ENCODE results near the gene RPP25L. TPM values are rescaled to one million over a fixed set of nuclear protein-coding genes. Genes with fewer than 3 reads are reported as not detected.

Gene RPP25L, protein sequence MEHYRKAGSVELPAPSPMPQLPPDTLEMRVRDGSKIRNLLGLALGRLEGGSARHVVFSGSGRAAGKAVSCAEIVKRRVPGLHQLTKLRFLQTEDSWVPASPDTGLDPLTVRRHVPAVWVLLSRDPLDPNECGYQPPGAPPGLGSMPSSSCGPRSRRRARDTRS
- total RNA-seq (10 to 100 TPM; 18.6 to 21.9 TPM), polyA plus RNA-seq (ENCODE audit: insufficient read length in 6 of 6) (10 to 100 TPM; 17.7 to 22.4 (median 20.6) TPM)
- long read RNA-seq, donor 1, transcript RPP25L-202 (2 exons, 888 nt), result major isoform, 31 of 34 reads
- long read RNA-seq, donor 1, partial matches to known transcripts, result 0 of 34 reads
- long read RNA-seq, donor 1, other reads (novel, unspliced or antisense), result 0 of 34 reads
- long read RNA-seq, donor 2, transcript RPP25L-202 (2 exons, 888 nt), result major isoform, 24 of 56 reads
- long read RNA-seq, donor 2, partial matches to known transcripts, result 29 of 56 reads
- long read RNA-seq, donor 2, other reads (novel, unspliced or antisense), result 0 of 56 reads
- long read RNA-seq, donor 3, transcript RPP25L-202 (2 exons, 888 nt), result major isoform, 12 of 27 reads
- long read RNA-seq, donor 3, partial matches to known transcripts, result 13 of 27 reads
- long read RNA-seq, donor 3, other reads (novel, unspliced or antisense), result 0 of 27 reads
- long read RNA-seq, donor 4, transcript RPP25L-202 (2 exons, 888 nt), result major isoform, 29 of 38 reads
- long read RNA-seq, donor 4, transcript RPP25L-201 (2 exons, 1,092 nt), result minor isoform, 6 of 38 reads
- long read RNA-seq, donor 4, partial matches to known transcripts, result 3 of 38 reads
- long read RNA-seq, donor 4, other reads (novel, unspliced or antisense), result 0 of 38 reads
- long read RNA-seq, donor 5, transcript RPP25L-201 (2 exons, 1,092 nt), result minor isoform, 5 of 33 reads
- long read RNA-seq, donor 5, transcript RPP25L-202 (2 exons, 888 nt), result major isoform, 12 of 33 reads
- long read RNA-seq, donor 5, partial matches to known transcripts, result 16 of 33 reads
- long read RNA-seq, donor 5, other reads (novel, unspliced or antisense), result 0 of 33 reads
- long read RNA-seq, donor 6, transcript RPP25L-202 (2 exons, 888 nt), result major isoform, 27 of 31 reads
- long read RNA-seq, donor 6, partial matches to known transcripts, result 0 of 31 reads
- long read RNA-seq, donor 6, other reads (novel, unspliced or antisense), result 0 of 31 reads
- long read RNA-seq, donor 7, transcript RPP25L-202 (2 exons, 888 nt), result major isoform, 8 of 16 reads
- long read RNA-seq, donor 7, partial matches to known transcripts, result 7 of 16 reads
- long read RNA-seq, donor 7, other reads (novel, unspliced or antisense), result 0 of 16 reads
- long read RNA-seq, donor 8, transcript RPP25L-202 (2 exons, 888 nt), result major isoform, 8 of 11 reads
- long read RNA-seq, donor 8, partial matches to known transcripts, result 0 of 11 reads
- long read RNA-seq, donor 8, other reads (novel, unspliced or antisense), result 0 of 11 reads
- long read RNA-seq, donor 9, result 0 reads
- long read RNA-seq, donor 10, transcript RPP25L-201 (2 exons, 1,092 nt), result minor isoform, 6 of 32 reads
- long read RNA-seq, donor 10, transcript RPP25L-202 (2 exons, 888 nt), result major isoform, 26 of 32 reads
- long read RNA-seq, donor 10, partial matches to known transcripts, result 0 of 32 reads
- long read RNA-seq, donor 10, other reads (novel, unspliced or antisense), result 0 of 32 reads
- long read RNA-seq, donor 11, transcript RPP25L-202 (2 exons, 888 nt), result major isoform, 12 of 12 reads
- long read RNA-seq, donor 11, partial matches to known transcripts, result 0 of 12 reads
- long read RNA-seq, donor 11, other reads (novel, unspliced or antisense), result 0 of 12 reads
- long read RNA-seq, donor 12, transcript RPP25L-202 (2 exons, 888 nt), result major isoform, 10 of 13 reads
- long read RNA-seq, donor 12, partial matches to known transcripts, result 0 of 13 reads
- long read RNA-seq, donor 12, other reads (novel, unspliced or antisense), result 0 of 13 reads

- Histone ChIP-seq H3K27ac (peak within 1 kb of the TSS; percentile 68 to 76), H3K27me3 (no peaks in the 10 kb centered on the region), H3K4me1 (peaks cover 0 to 18% of the 10 kb centered on the region in 2 donors), H3K36me3 (peaks cover 0 to 31% of the 10 kb centered on the region in 2 donors), H3K9me3 (no peaks in the 10 kb centered on the region), H3K4me3 (peak within 1 kb of the TSS; percentile 44 to 71)
- DNase-seq, result peak; percentile 89 to 99 (median 92)
- peak; percentile 99 for ATAC-seq
- intact Hi-C loops (cut with DNase I), result no loop called here
- TF ChIP-seq, protein P1, sequence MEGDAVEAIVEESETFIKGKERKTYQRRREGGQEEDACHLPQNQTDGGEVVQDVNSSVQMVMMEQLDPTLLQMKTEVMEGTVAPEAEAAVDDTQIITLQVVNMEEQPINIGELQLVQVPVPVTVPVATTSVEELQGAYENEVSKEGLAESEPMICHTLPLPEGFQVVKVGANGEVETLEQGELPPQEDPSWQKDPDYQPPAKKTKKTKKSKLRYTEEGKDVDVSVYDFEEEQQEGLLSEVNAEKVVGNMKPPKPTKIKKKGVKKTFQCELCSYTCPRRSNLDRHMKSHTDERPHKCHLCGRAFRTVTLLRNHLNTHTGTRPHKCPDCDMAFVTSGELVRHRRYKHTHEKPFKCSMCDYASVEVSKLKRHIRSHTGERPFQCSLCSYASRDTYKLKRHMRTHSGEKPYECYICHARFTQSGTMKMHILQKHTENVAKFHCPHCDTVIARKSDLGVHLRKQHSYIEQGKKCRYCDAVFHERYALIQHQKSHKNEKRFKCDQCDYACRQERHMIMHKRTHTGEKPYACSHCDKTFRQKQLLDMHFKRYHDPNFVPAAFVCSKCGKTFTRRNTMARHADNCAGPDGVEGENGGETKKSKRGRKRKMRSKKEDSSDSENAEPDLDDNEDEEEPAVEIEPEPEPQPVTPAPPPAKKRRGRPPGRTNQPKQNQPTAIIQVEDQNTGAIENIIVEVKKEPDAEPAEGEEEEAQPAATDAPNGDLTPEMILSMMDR (IDR thresholded peaks at IDR 0.05), result no peak
These were observed at the start of gene RPP25L for GRCh38 chr9:34611811-34612787. TSS of gene RPP25L (minus strand) at chr9:34612097. CDS start at chr9:34611296, 801 bp downstream.

- Histone ChIP-seq H3K9me3 (no peaks in the 10 kb centered on the region), H3K36me3 (no peaks in the 10 kb centered on the region), H3K27ac (no peak overlapping the region), H3K4me1 (peaks cover 4 to 9% of the 10 kb centered on the region in 2 donors), H3K27me3 (no peaks in the 10 kb centered on the region), H3K4me3 (no peak overlapping the region)
- TF ChIP-seq, protein P1 (IDR thresholded peaks at IDR 0.05), result no peak
- ATAC-seq, result no peak
- intact Hi-C loops (cut with DNase I), result no loop called here
- DNase-seq, result no peak
These were observed 47.8 kb upstream of the RPP25L start for GRCh38 chr9:34659592-34660253.

GRCh38 chr9:34658461-34658860 lies 46.6 kb upstream of the RPP25L start:
- Histone ChIP-seq H3K4me1 (peaks cover 8 to 11% of the 10 kb centered on the region in 2 donors), H3K9me3 (no peaks in the 10 kb centered on the region), H3K36me3 (no peaks in the 10 kb centered on the region), H3K4me3 (no peak overlapping the region), H3K27me3 (no peaks in the 10 kb centered on the region), H3K27ac (no peak overlapping the region)
- ATAC-seq (no peak), DNase-seq (no peak)
- TF ChIP-seq, protein P1 (IDR thresholded peaks at IDR 0.05), result no peak
- intact Hi-C loops (cut with DNase I), result no loop called here
